GM12873 (cell line): ENCODE measurements around the gene NUP88.

Source experiments
- CTCF ChIP-seq: IDR thresholded peaks from 2 replicates; pipeline ENCODE4 v1.5.1; 2012; ENCODE audit warnings: low read depth, mild to moderate bottlenecking, moderate library complexity, low read length, control low read depth; ENCODE audit not compliant: insufficient read depth; ENCODE audit errors: missing control alignments

Gene NUP88

GRCh38 chr17:5364696-5365095, 54.8 kb downstream of the NUP88 start:
- TF ChIP-seq CTCF = no peak

GRCh38 chr17:5364156-5364555, 55.3 kb downstream of the NUP88 start:
- no peak for TF ChIP-seq CTCF

- no peak for TF ChIP-seq CTCF
Measured at GRCh38 chr17:5362162-5362811, 57.2 kb downstream of the NUP88 start.

- no peak for TF ChIP-seq CTCF
Measured at GRCh38 chr17:5361426-5361825, 58.0 kb downstream of the NUP88 start.

- TF ChIP-seq CTCF = no peak
Measured at GRCh38 chr17:5355421-5356129, 63.9 kb downstream of the NUP88 start.

- TF ChIP-seq CTCF = no peak
Measured at GRCh38 chr17:5354886-5355415, 64.5 kb downstream of the NUP88 start.

- no peak for TF ChIP-seq CTCF
Measured at GRCh38 chr17:5354310-5354709, 65.2 kb downstream of the NUP88 start.
